Tibial nerve (tissue), 4 donors: ENCODE results near the gene XIRP2. TPM values are rescaled to one million over a fixed set of nuclear protein-coding genes. Genes with fewer than 3 reads are reported as not detected.

Experiments
- DNase-seq, 2 donors: peaks; one replicate each; pipeline ENCODE4 v3.0.0-alpha.2; 2019; ENCODE audit warnings: low spot score in 2 of 2
- H3K27ac ChIP-seq, 4 donors: fragments of 200-600 bp; sonication (generic) in 3 of 4; one replicate each; pipeline ENCODE4 v1.5.1; 2017 to 2019; ENCODE audit warnings: mild to moderate bottlenecking in 1 of 4
- H3K27me3 ChIP-seq, 2 donors: fragments of 200-600 bp; sonication (generic) in 1 of 2; one replicate each; pipeline versions ENCODE4 v1.5.1 to v1.6.0; 2017 to 2019
- H3K36me3 ChIP-seq, 3 donors: fragments of 200-600 bp; sonication (generic); one replicate each; pipeline ENCODE4 v1.5.1; 2018 to 2019
- H3K4me1 ChIP-seq, 4 donors: fragments of 200-600 bp; sonication (generic) in 3 of 4; one replicate each; pipeline ENCODE4 v1.5.1; 2017 to 2019
- H3K4me3 ChIP-seq, 4 donors: fragments of 200-600 bp; sonication (generic) in 3 of 4; one replicate each; pipeline ENCODE4 v1.5.1; 2017 to 2019; ENCODE audit warnings: mild to moderate bottlenecking in 1 of 4, moderate library complexity in 1 of 4
- H3K9me3 ChIP-seq, 4 donors: fragments of 200-600 bp; sonication (generic) in 3 of 4; one replicate each; pipeline ENCODE4 v1.5.1; 2017 to 2019
- CTCF ChIP-seq, 5 experiments: fragments of 200-600 bp in 3 of 5; fragments of 450-650 bp in 2 of 5; sonication (generic) in 3 of 5; IDR thresholded peaks; one replicate each; pipeline ENCODE4 v1.5.1; 2016 to 2019; ENCODE audit warnings: antibody characterized with exemption in 5 of 5, mild to moderate bottlenecking in 3 of 5, moderate library complexity in 2 of 5
- EP300 ChIP-seq, 2 donors: sonication (generic); formaldehyde crosslinking; IDR thresholded peaks; one replicate each; pipeline ENCODE4 v1.6.1; 2017; ENCODE audit warnings: antibody characterized with exemption in 2 of 2, mild to moderate bottlenecking in 1 of 2
- POLR2A ChIP-seq, 2 donors: fragments of 450-650 bp; IDR thresholded peaks; one replicate each; pipeline ENCODE4 v1.6.1; 2017; ENCODE audit warnings: antibody characterized with exemption in 2 of 2, mild to moderate bottlenecking in 2 of 2, moderate library complexity in 2 of 2
- WGBS, 2 donors: methylation state at CpG; one replicate each; pipeline ENCODE4 v1.1.5; 2018; 5-methylcytosine and 5-hydroxymethylcytosine counted together
- total RNA-seq, 4 donors: library from RNA; depleted of rRNA; stranded (reverse); fragments of >200 nt; gene quantifications; one replicate each; pipeline ENCODE4 v1.1.0, GENCODE V29; 2016

Gene XIRP2
- total RNA-seq, 4 donors from 2014 or later: under 0.01 to 1.8 (median 0.96) TPM

GRCh38 chr2:166994588-166995336, 106.5 kb downstream of the XIRP2 start:
- no peak for DNase-seq
- Histone ChIP-seq H3K4me3 (no peak overlapping the region), H3K36me3 (no peaks in the 10 kb centered on the region), H3K4me1 (no peaks in the 10 kb centered on the region), H3K27ac (no peak overlapping the region), H3K27me3 (no peaks in the 10 kb centered on the region), H3K9me3 (no peaks in the 10 kb centered on the region)
- WGBS, 2 donors: 88 to 89% methylated on average over 12 of the region's 12 CpGs
- no peak for TF ChIP-seq POLR2A (IDR thresholded peaks at IDR 0.05)
- TF ChIP-seq CTCF (IDR thresholded peaks at IDR 0.05): no peak
- TF ChIP-seq EP300 (IDR thresholded peaks at IDR 0.05): no peak

GRCh38 chr2:166996465-166996864, 108.2 kb downstream of the XIRP2 start:
- Histone ChIP-seq H3K36me3 (no peaks in the 10 kb centered on the region), H3K4me3 (no peak overlapping the region), H3K27ac (no peak overlapping the region), H3K4me1 (no peaks in the 10 kb centered on the region), H3K9me3 (no peaks in the 10 kb centered on the region), H3K27me3 (no peaks in the 10 kb centered on the region)
- no peak for DNase-seq
- no peak for TF ChIP-seq CTCF (IDR thresholded peaks at IDR 0.05)
- no peak for TF ChIP-seq EP300 (IDR thresholded peaks at IDR 0.05)
- no peak for TF ChIP-seq POLR2A (IDR thresholded peaks at IDR 0.05)
- 94% methylated on average over 5 of the region's 5 CpGs for WGBS, 2 donors

- TF ChIP-seq EP300 (IDR thresholded peaks at IDR 0.05) (no peak), POLR2A (IDR thresholded peaks at IDR 0.05) (no peak), CTCF (IDR thresholded peaks at IDR 0.05) (no peak)
- no peak for DNase-seq
- no peaks in the 10 kb centered on the region for H3K4me1 ChIP-seq
- H3K27ac ChIP-seq: no peak overlapping the region
- no peaks in the 10 kb centered on the region for H3K27me3 ChIP-seq
- no peaks in the 10 kb centered on the region for H3K9me3 ChIP-seq
- 87 to 92% methylated on average over 4 of the region's 4 CpGs for WGBS, 2 donors
- H3K4me3 ChIP-seq: no peak overlapping the region
- H3K36me3 ChIP-seq: no peaks in the 10 kb centered on the region
Measured at GRCh38 chr2:167001165-167001564, 112.9 kb downstream of the XIRP2 start.

GRCh38 chr2:167005096-167005495, 116.8 kb downstream of the XIRP2 start:
- Histone ChIP-seq H3K27ac (no peak overlapping the region), H3K36me3 (no peaks in the 10 kb centered on the region), H3K4me3 (no peak overlapping the region), H3K9me3 (no peaks in the 10 kb centered on the region), H3K4me1 (no peaks in the 10 kb centered on the region), H3K27me3 (no peaks in the 10 kb centered on the region)
- DNase-seq: no peak
- no peak for TF ChIP-seq POLR2A (IDR thresholded peaks at IDR 0.05)
- no peak for TF ChIP-seq EP300 (IDR thresholded peaks at IDR 0.05)
- no peak for TF ChIP-seq CTCF (IDR thresholded peaks at IDR 0.05)

- 81 to 83% methylated on average over 1 of the region's 1 CpG for WGBS, 2 donors
- no peak overlapping the region for H3K27ac ChIP-seq
- DNase-seq: no peak
- H3K4me3 ChIP-seq: no peak overlapping the region
- H3K4me1 ChIP-seq: no peaks in the 10 kb centered on the region
- H3K9me3 ChIP-seq: no peaks in the 10 kb centered on the region
- H3K27me3 ChIP-seq: no peaks in the 10 kb centered on the region
- TF ChIP-seq CTCF (IDR thresholded peaks at IDR 0.05) (no peak), POLR2A (IDR thresholded peaks at IDR 0.05) (no peak), EP300 (IDR thresholded peaks at IDR 0.05) (no peak)
- H3K36me3 ChIP-seq: no peaks in the 10 kb centered on the region
Measured at GRCh38 chr2:167013227-167013626, 124.9 kb downstream of the XIRP2 start.
